Measurements from ENCODE around the gene PPP4R2.

Gene PPP4R2
- long read RNA-seq, full-length matches to known transcripts: 13 of 14 reads
- long read RNA-seq, partial matches to known transcripts: 1 of 14 reads
- long read RNA-seq, other reads (novel, unspliced or antisense): 0 of 14 reads

DNA sequence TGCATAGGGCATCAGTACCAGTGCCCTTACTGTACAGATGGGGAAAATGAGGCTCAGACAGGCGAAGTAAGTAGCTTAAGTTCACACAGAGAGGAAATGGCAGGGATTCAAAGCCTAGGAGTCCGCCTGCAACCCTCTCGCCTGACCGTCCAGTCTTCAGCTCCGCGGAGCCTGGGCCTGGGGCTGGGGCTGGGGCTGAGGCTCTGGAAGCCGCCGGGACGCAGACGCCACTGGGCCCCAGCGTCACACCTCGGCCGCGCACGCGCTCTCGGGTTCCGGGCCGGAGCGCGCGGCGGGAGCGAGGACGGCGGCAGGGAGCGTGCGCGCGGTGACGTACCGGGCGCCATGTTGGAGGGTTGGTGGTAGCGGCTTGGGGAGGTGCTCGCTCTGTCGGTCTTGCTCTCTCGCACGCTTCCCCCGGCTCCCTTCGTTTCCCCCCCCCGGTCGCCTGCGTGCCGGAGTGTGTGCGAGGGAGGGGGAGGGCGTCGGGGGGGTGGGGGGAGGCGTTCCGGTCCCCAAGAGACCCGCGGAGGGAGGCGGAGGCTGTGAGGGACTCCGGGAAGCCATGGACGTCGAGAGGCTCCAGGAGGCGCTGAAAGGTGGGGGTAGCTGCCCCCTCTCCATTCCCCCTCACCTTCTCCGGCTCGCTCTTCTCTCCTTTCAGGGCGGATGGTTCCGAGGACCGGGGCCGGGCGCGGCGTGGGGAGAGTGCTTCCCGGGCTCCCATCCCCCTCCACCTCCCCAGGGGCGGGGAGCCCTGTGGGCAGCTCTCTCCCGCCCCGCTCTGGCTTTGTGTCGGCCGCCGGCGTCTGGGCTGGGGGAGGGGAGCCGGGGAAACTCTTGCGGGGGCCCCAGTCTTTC lies at the start of gene PPP4R2:
Gene PPP4R2, plus strand, starts transcription at position 339 of the 861 bp plus-strand sequence. Its CDS starts 227 bp downstream, at position 566.
- peak; percentile 87 to 89 for DNase-seq (ENCODE audit: low read depth in 1 of 2, low spot score in 1 of 2)
- TF ChIP-seq POLR2AphosphoS5 (IDR thresholded peaks at IDR 0.05; ENCODE audit: low read depth) (peak; percentile 87), REST (IDR thresholded peaks at IDR 0.05; ENCODE audit: insufficient replicate concordance, low read depth) (peak; percentile 41), GABPA (IDR thresholded peaks at IDR 0.05; ENCODE audit: low read depth) (no peak), SPI1 (IDR thresholded peaks at IDR 0.05; ENCODE audit: borderline replicate concordance, low read depth) (no peak), CTCF (IDR thresholded peaks at IDR 0.05; ENCODE audit: insufficient read depth, low read length) (no peak)

GRCh38 chr3:72947715-72948490 lies 48.7 kb upstream of the PPP4R2 start:
- H3K4me3 ChIP-seq (replicated peaks; ENCODE audit: insufficient read depth, low read length): no peak overlapping the region
- DNase-seq (ENCODE audit: low read depth in 1 of 2, low spot score in 1 of 2): no peak
- TF ChIP-seq REST (IDR thresholded peaks at IDR 0.05; ENCODE audit: insufficient replicate concordance, low read depth) (no peak), CTCF (IDR thresholded peaks at IDR 0.05; ENCODE audit: insufficient read depth, low read length) (no peak), POLR2AphosphoS5 (IDR thresholded peaks at IDR 0.05; ENCODE audit: low read depth) (no peak), SPI1 (IDR thresholded peaks at IDR 0.05; ENCODE audit: borderline replicate concordance, low read depth) (no peak), GABPA (IDR thresholded peaks at IDR 0.05; ENCODE audit: low read depth) (no peak)
- H3K27me3 ChIP-seq (ENCODE audit: insufficient read depth, poor library complexity, severe bottlenecking): no peaks in the 10 kb centered on the region
- no peak overlapping the region for H3K27ac ChIP-seq (replicated peaks)

More for the DNA sequence above, at the start of gene PPP4R2:
- Histone ChIP-seq H3K4me3 (replicated peaks; ENCODE audit: insufficient read depth, low read length) (peak within 1 kb of the TSS; percentile 76), H3K27me3 (ENCODE audit: insufficient read depth, poor library complexity, severe bottlenecking) (no peaks in the 10 kb centered on the region), H3K27ac (replicated peaks) (peak within 1 kb of the TSS; percentile 97)

- TF ChIP-seq GABPA (IDR thresholded peaks at IDR 0.05; ENCODE audit: low read depth): no peak
- TF ChIP-seq POLR2AphosphoS5 (IDR thresholded peaks at IDR 0.05; ENCODE audit: low read depth): no peak
- no peak for TF ChIP-seq CTCF (IDR thresholded peaks at IDR 0.05; ENCODE audit: insufficient read depth, low read length)
- TF ChIP-seq REST (IDR thresholded peaks at IDR 0.05; ENCODE audit: insufficient replicate concordance, low read depth): no peak
- TF ChIP-seq SPI1 (IDR thresholded peaks at IDR 0.05; ENCODE audit: borderline replicate concordance, low read depth): no peak
- DNase-seq (ENCODE audit: low read depth in 1 of 2, low spot score in 1 of 2): no peak
- H3K4me3 ChIP-seq (replicated peaks; ENCODE audit: insufficient read depth, low read length): no peak overlapping the region
- H3K27me3 ChIP-seq (ENCODE audit: insufficient read depth, poor library complexity, severe bottlenecking): no peaks in the 10 kb centered on the region
- H3K27ac ChIP-seq (replicated peaks): no peak overlapping the region
Observed at GRCh38 chr3:72949016-72949415, 47.6 kb upstream of the PPP4R2 start.
